ENCODE data around the gene TCAP. TPM values are rescaled to one million over a fixed set of nuclear protein-coding genes. Genes with fewer than 3 reads are reported as not detected.

The TCAP gene
- total and polyA plus RNA-seq, 8 donors: 0.88 to 14.1 (median 2.2) TPM; not detected in 2

DNA sequence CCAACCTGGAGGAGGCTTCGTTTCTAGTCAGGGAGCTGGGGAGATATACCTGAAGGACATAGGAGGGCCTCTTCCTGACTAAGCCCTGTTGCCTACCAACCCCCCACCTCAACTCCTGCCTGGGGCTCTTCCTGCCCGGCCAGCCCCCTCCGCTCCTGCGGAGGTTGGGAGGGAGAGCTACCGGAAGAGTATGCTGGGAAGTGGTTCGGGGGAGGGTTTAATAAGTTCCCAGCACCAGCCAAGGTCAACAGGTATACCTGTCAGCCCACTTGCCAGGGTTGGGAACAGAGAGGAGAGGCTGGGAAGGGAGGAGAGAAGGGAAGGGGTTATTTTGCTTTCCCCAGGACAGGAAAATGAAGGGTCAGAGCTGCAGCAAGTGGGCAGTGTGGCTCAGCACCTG lies 33.7 kb upstream of the TCAP start:
- no peaks in the 10 kb centered on the region for H3K9me3 ChIP-seq
- intact Hi-C loops (cut with DNase I; ENCODE audit: low total_unique reads): no loop called here
- no peaks in the 10 kb centered on the region for H3K36me3 ChIP-seq
- DNase-seq: peak in 1 of 2 donors; percentile 69
- TF ChIP-seq POLR2AphosphoS5 (IDR thresholded peaks at IDR 0.05) (no peak), EP300 (IDR thresholded peaks at IDR 0.05) (no peak), POLR2A (IDR thresholded peaks at IDR 0.05) (no peak)
- TF ChIP-seq, protein P1, sequence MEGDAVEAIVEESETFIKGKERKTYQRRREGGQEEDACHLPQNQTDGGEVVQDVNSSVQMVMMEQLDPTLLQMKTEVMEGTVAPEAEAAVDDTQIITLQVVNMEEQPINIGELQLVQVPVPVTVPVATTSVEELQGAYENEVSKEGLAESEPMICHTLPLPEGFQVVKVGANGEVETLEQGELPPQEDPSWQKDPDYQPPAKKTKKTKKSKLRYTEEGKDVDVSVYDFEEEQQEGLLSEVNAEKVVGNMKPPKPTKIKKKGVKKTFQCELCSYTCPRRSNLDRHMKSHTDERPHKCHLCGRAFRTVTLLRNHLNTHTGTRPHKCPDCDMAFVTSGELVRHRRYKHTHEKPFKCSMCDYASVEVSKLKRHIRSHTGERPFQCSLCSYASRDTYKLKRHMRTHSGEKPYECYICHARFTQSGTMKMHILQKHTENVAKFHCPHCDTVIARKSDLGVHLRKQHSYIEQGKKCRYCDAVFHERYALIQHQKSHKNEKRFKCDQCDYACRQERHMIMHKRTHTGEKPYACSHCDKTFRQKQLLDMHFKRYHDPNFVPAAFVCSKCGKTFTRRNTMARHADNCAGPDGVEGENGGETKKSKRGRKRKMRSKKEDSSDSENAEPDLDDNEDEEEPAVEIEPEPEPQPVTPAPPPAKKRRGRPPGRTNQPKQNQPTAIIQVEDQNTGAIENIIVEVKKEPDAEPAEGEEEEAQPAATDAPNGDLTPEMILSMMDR (IDR thresholded peaks at IDR 0.05): no peak
- WGBS, 5 donors: 10 to 41% (median 18%) methylated on average over 6 of the region's 6 CpGs
- H3K27ac ChIP-seq: peak overlapping the region in 3 of 5 donors; percentile 33 to 82 (median 65)
- H3K4me3 ChIP-seq: no peak overlapping the region
- peaks cover 10 to 71% (median 20%) of the 10 kb centered on the region in 3 donors for H3K27me3 ChIP-seq
- peaks cover 13 to 53% (median 45%) of the 10 kb centered on the region in 4 donors for H3K4me1 ChIP-seq

DNA sequence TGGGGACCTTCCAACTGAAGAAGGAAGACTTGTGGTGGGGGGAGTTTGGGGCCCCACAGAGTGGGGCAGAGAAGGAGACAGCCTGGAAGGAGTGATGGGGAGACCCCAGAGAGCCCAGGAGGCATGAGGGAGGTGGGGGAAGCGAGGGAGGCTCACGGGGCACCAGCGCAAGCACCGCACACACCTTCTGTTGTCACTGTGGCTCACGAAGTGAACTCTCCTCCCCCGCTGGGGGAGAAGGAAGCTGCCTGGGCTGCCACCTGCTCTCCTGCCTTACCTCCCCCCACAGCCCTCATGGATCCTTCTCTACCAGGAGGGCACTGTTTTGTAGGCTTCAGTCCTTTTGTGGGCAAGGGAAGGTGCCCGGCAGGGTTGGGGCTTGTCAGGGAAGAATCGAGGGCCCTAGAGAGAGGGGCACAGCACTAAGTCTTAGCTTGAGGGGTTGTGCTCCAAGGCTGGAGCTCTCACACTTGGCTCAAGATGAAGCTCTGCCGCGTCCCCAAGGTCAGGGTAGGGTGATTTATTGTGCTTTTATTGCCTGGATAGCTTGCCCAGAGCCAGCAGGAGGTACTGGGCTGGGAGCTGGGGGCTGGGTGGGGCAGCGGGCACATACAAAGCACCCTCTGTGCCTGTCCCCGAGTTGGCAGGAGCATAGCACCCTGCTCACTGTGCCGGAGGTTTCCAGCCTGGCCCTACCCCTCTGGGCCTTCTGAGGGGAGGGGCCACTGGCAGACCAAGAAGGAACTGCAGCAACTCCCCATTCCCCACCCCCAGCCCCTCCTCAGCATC lies 32.8 kb upstream of the TCAP start:
- H3K36me3 ChIP-seq: no peaks in the 10 kb centered on the region
- no peaks in the 10 kb centered on the region for H3K9me3 ChIP-seq
- intact Hi-C loops (cut with DNase I; ENCODE audit: low total_unique reads): no loop called here
- H3K27ac ChIP-seq: peak overlapping the region in 4 of 5 donors; percentile 9 to 82 (median 49)
- WGBS, 5 donors: 20 to 38% (median 29%) methylated on average over 10 to 13 of the region's 13 CpGs
- peak; percentile 60 to 79 for DNase-seq
- peaks cover 1 to 61% (median 11%) of the 10 kb centered on the region in 3 donors for H3K27me3 ChIP-seq
- no peak overlapping the region for H3K4me3 ChIP-seq
- TF ChIP-seq, protein P1 (IDR thresholded peaks at IDR 0.05): no peak
- TF ChIP-seq POLR2A (IDR thresholded peaks at IDR 0.05) (no peak), POLR2AphosphoS5 (IDR thresholded peaks at IDR 0.05) (no peak), EP300 (IDR thresholded peaks at IDR 0.05) (no peak)
- peaks cover 7 to 51% (median 42%) of the 10 kb centered on the region in 4 donors for H3K4me1 ChIP-seq

DNA sequence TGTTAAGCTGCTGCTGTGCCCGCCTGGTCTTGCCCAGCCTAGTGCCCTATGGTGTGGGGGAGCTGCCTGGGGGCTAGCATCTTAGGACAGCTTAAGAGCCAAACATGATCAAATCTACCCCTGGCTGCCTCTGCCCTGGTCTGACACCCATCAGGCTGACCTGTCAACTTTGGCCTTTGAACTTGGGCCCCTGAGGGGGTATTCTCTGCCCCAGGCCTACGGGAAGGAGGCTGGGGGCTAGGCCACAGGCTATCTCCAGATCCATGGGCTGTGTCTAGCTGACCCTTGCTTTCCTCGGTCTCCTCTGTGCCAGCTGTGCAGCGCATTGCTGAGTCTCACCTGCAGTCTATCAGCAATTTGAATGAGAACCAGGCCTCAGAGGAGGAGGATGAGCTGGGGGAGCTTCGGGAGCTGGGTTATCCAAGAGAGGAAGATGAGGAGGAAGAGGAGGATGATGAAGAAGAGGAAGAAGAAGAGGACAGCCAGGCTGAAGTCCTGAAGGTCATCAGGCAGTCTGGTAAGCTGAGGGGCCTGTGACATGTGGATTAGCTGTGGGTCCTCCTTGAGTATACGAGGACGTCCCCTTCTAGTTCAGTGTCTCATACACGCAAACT lies 31.5 kb upstream of the TCAP start:
- no peaks in the 10 kb centered on the region for H3K9me3 ChIP-seq
- DNase-seq: no peak
- TF ChIP-seq, protein P1 (IDR thresholded peaks at IDR 0.05): no peak
- TF ChIP-seq POLR2A (IDR thresholded peaks at IDR 0.05) (no peak), EP300 (IDR thresholded peaks at IDR 0.05) (no peak), POLR2AphosphoS5 (IDR thresholded peaks at IDR 0.05) (no peak)
- H3K4me1 ChIP-seq: peaks cover 15 to 56% (median 47%) of the 10 kb centered on the region in 4 donors
- peak overlapping the region in 2 of 5 donors; percentile 24 to 82 for H3K27ac ChIP-seq
- WGBS, 5 donors: 66 to 80% (median 78%) methylated on average over 8 of the region's 8 CpGs
- no peaks in the 10 kb centered on the region for H3K36me3 ChIP-seq
- H3K4me3 ChIP-seq: no peak overlapping the region
- H3K27me3 ChIP-seq: peaks cover 0 to 48% (median 0%) of the 10 kb centered on the region in 3 donors
- intact Hi-C loops (cut with DNase I; ENCODE audit: low total_unique reads): no loop called here

DNA sequence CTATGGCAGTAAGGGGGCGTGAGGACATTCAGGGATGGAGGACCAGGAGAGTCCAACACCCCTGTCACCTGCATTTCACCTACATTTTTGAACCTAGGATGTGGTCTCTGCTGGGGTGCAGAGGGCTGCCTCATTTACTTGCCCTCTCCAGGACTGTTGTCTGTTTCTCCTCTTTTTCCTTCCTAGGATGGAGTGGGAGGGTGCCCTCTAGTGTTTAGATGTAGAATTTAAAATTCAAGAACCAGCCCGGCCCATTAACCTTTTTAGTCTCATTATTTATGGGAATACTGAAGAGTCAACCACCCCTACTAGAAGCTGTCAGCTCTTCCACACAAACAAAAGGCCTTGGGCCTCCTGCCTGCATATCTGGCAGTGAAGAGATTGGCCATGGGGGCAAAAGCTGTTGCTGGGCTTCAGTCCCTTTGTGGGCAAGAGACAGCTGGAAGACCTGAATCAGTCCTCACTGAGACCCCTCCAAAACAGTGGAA lies 30.7 kb upstream of the TCAP start:
- intact Hi-C loops (cut with DNase I; ENCODE audit: low total_unique reads): no loop called here
- DNase-seq: peak in 1 of 2 donors; percentile 66
- Histone ChIP-seq H3K9me3 (no peaks in the 10 kb centered on the region), H3K36me3 (no peaks in the 10 kb centered on the region), H3K27me3 (peaks cover 0 to 41% (median 0%) of the 10 kb centered on the region in 3 donors), H3K4me1 (peaks cover 22 to 63% (median 52%) of the 10 kb centered on the region in 4 donors), H3K27ac (no peak overlapping the region), H3K4me3 (no peak overlapping the region)
- WGBS, 5 donors: 39 to 50% (median 49%) methylated on average over 2 of the region's 2 CpGs
- TF ChIP-seq EP300 (IDR thresholded peaks at IDR 0.05) (no peak), POLR2A (IDR thresholded peaks at IDR 0.05) (no peak)
- TF ChIP-seq, protein P1 (IDR thresholded peaks at IDR 0.05): peak in 5 of 7 experiments; percentile 36 to 73 (median 71)
